T-helper 2 cell (primary cell): Measurements from ENCODE around the gene RIBC2.
"Not testable (repeated sequence)": the region's sequence is repeated elsewhere in the genome, so short reads cannot be mapped to it uniquely, and the experiment has no call there.

Source experiments
- DNase-seq, 5 experiments: peaks; one replicate each; pipeline versions ENCODE4 v3.0.0 to v3.0.0-alpha.2; 2012 to 2022

RIBC2 gene

DNA sequence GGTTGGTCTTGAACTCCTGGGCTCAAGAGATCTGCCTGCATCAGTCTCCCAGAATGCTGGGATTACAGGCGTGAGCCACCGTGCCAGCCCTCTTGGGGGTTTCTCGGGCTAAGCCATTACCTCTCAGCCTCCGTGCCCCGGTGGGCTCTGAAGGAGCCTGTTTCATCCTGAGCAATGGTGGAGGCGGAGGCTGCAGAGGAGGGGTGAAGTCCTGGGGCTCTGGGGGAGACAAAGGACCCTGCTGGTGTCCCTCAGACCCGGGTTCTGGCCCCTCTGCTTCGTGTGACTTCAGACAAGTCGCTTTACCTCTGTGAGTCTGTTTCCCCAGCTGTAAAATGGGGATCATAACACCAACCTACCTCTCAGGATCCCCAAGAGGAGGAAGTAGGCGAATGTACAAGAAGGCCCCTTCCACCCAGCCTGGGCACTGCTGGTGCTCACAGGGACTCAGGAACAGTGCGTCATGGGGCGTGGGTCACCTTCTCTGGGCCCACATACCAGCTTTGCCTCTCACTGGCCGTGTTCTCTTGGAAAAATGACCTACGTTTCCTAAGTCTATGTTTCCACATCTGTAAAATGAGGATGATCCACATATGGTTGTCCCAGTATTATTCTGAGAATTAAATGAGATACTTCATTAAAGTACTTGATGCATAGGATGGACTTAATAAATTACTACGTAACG is 36.8 kb downstream of the RIBC2 start:
- DNase-seq = no peak

DNA sequence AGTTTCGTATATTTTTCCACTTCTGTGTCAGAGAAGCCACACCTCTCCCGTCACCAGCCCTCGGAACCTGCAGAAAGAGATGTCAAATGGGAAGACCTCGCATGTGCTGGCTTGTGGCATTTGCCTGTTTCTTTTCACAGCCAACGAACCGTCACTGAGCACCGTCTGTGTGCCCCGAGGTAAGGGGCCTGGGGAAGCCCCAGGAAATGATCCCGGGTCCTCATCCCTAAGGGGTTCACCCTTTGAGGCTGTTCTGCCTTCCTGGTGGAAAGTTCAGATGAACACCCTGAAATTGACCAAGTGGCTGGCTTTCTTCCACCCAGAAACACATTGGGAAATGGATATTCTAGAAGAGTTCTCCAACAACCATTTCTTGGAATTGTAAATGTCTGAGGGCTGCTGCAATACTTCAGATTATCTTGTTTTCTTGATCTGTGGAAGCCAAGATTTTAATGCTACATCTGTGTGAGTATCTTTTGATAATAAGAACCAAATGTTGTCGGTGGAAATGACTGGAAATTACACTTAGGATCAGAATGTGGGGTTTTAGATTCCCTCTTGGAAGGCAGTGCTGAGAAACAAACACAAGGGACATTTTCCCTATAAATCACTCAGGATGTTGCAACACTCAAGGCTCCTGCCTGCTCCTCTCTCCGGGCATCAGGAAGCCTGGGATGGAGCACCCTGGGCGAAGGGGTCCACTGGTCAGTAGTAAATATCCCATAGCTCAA is 37.6 kb downstream of the RIBC2 start:
- DNase-seq = no peak

DNA sequence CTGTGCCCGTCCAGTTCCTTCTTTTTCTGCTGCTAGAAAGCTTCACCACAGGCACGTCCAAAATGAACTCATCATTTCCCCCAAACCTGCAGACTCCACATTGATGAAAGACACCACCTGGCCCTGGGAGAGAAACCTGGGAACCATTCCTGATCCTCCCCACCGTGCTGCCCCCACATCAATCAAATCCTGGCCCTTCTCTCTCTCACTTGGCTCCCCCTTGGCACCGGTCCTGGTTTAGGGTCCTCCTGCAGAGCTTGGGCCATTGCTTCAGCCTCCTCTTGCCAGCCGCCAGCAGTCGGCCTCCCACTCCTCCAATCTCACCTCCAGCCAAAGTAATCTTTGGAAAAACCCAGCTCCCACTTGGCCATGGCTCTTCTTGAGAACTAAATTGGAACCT is 38.5 kb downstream of the RIBC2 start:
- no peak for DNase-seq

DNA sequence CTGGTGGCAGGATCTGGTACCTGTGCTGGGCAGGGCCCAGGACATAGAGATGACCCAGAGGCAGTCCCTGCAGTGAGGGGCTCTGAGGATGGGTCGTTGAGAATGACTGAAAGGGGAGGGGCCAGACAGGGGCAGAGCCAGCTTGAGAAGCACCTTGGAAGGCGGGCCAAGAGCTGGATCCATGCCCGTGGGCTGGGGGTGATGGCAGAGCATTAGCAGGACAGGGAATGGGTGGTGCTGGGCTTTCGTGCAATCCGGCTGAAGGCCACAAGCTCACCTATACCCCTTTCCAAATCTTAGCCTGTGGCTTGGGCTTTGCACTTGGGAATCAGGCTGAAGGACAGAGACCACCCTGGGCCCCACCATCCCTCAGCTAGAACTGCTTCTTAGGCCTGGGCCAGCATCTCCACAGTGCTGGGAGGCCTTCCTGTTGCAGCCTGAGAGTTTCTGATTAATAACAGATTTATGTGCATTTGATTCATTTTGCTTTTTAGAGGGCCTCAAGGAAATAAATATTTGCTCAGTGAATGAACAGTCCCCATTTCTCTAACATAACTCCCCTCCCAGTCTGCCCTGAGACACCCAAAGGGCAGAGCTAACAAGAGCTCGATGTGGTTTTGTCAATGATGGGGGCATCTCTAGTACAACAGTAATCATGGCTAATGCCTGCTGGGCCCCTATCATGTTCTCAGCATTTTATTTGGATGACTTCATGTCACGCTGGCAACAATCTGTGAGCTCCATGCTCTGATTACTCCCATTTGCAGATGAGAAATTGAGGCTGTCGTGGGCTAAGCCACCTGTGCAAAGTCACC is 39.3 kb downstream of the RIBC2 start:
- no peak for DNase-seq

DNA sequence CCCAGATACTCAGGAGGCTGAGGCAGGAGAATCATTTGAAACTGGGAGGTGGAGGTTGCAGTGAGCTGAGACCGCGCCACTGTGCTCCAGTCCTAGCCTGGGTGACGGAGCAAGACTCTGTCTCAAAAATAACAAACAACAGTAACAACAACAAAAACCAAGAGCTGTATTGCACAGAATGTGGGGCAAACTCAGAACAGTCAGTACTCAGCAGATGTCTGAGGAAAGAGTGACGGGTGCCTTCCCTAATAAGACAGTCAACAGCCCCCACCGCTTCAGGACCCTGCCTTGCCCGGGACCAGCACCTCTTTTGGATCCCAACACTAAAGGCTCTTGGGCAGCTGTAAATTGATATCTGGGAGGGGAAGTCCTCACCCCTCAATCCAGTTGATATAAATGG is 40.3 kb downstream of the RIBC2 start:
- no peak for DNase-seq

DNA sequence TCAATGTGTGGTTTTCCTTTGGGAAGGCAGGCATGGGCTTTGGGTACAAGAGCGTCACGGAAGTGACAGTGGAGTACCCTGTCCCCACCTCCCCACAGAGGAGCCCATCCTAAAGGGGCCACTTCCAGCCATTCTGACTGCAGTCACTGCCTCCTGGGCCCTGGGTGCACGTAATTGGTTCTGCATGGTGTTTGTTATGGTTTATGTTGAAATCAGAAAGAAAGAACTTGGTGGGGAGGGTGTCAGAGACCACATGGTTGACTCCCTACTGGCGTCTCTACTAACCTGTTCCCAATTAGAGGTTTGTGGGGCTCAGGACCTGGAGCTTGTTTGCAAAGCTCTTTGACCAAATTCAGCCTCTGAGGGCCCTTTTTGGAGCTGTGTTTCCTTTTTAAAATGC is 40.8 kb downstream of the RIBC2 start:
- DNase-seq = no peak

DNA sequence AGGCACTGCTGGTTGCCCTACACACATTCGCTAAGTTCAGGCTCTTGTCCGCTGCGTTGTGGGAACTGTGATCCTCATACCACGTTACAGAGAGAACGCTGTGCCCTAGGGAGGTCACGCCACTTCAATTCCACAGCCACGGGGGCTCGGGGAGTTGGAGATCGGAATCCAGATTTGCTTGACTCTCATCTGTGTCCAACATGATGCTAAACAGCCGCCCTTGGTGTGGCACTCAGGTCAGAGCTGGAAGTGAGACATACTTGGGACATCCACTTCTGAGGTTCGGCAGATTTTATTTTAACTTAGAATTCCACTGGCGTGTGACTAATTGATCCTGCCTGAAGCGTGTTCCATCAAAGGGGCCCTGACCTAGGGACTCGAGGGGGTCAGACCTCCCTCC is 41.7 kb downstream of the RIBC2 start:
- DNase-seq = no peak

DNA sequence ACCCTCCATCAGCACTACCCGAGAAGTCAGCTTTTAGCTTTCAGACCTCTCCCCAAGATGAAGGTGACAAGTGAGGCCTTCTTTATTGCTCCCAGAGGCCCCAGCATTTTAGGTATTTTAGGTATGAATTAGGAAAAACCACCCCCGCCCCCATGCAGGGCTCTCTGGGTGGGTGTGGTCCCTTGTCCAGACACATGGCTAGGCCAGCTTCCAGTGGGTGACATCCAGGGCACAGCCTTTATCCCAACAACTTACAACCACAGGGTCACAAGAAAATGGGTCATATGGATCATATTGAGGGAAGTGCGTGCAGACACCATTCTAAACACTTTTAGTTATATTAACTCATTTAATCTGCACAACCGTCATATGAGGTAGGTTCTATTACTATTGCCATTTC is 42.1 kb downstream of the RIBC2 start:
- DNase-seq = no peak

DNA sequence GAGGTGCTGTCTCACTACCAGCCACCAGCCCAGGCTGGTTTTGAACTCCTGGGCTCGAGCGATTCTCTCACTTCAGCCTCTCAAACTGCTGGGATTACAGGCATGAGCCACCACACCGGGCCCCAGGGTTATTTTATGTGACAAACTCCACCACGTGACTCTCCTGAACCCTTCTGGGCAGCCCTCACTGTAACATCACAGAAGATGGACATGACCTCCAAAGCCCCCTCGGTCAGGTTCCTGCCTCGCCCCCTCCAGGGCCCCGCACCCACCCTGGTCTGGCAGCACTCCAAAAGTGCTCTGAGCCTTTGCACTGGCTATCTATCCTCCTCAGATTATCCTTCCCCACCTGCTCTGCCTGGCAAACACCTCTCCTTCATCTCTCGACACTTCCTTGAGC is 43.3 kb downstream of the RIBC2 start:
- no peak for DNase-seq

DNA sequence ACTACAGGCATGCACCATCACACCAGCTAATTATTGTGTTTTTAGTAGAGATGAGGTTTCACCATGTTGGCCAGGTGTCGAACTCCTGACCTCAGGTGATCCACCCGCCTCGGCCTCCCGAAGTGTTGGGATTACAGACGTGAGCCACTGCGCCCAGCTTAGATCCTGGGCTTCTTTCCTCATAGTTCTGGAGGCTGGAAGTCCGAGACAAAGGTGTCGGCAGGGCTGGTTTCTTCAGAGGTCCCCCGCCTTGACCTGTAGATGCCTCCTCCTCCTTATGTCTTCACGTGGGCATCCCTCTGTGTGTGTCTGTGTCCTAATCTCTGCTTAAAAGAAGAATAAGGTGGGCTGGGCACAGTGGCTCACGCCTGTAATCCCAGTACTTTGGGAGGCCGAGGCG is 45.0 kb downstream of the RIBC2 start:
- no peak for DNase-seq

DNA sequence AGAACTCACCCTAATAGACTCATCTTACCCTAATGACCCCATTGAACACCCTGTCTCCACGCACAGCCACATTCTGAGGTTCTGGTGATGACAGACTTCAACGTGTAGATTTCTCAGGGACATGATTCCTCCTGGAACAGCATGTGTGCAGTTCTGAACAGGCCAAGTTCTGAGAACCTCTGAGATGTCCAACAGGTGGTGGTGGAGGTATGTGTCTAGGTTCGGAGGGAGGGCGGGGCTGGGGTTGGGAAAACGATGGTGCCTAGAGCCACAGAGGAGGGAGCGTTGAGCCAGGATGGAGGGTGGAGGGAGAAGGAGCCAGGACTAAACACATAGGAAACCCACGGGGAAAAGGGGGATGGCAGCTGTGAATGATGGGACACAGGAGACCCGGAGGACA is 45.7 kb downstream of the RIBC2 start:
- no peak for DNase-seq

DNA sequence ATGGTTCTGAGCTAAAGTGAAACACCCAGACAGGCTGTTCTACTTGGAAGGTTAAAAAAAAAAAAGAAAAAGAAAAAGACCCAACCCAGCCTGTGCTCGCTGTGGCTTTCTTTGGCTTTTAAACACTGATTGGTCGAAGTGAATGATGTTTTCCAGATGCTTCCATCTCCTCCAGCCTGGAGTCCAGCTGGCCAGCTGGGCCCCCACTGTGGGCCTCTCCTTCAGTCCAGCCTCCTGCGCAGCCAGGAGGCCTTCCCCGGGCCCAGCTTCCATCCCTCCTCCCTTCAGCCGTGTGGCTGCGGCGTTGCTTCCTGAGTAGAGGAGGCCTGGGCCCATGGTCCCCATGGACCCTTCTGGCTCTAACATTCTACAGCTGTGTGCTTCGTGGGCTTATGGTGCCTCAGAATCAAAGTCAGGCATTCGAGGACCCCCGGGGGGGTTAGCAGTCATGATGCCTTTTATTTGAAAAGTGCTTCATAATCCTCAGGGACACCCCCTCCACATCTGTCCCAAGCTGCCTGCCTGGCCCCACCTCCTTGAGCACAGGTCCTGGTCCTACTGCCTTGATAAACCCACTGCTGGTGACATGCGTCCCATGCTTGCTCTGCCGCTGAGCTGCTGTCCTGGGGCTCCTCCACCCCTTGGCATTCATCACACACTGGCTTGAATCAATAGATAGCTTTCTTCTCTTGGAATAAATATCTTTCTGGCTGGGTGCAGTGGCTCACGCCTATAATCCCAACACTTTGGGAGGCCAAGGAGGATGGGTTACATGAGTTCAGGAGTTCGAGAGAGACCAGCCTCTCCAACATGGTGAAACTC is 47.0 kb downstream of the RIBC2 start:
- no peak for DNase-seq

DNA sequence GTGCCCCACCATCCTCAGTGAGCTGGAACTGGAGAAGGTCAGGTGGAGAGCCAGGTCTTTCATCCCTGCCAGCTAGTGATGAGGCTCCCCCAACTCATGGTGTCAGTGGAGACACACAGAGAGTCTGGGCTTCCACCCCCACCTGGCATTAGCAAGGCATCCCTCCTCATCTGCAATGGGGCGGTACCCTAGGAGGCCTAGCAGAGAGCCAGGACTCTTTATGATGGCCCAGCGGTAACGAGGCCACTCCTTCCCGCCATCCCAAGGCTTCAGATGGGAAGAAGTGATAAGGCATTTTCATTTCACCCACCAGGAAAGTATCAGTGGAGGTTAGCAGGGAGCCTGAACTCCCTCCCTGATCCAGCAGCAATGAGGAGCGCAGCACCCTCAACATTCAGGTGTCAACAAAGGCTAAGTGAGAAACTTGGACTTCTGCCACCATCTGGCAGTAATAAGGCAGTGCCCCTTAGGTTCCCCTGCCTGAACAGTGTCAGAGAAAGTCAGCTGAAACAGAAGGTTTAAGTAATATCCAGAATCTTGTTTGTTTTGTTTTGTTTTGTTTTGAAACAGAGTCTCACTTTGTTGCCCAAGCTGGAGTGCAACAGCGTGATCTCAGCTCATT is 48.7 kb downstream of the RIBC2 start:
- DNase-seq = peak in 1 of 5 experiments; percentile 22

DNA sequence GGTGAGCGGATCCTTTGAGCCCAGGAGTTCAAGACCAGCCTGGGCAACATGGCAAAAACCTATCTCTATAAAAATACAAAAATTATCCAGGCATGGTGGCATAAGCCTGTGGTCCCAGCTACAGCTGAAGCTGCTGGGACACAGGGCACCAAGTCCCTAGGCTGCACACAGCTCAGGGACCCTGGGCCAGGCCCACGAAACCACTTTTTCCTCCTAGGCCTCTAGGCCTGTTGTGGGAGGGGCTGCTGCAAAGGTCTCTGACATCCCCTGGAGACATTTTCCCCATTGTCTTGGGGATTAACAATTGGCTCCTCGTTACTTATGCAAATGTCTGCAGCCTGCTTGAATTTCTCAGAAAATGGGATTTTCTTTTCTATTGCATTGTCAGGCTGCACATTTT is 50.2 kb downstream of the RIBC2 start:
- DNase-seq = not testable (repeated sequence)

DNA sequence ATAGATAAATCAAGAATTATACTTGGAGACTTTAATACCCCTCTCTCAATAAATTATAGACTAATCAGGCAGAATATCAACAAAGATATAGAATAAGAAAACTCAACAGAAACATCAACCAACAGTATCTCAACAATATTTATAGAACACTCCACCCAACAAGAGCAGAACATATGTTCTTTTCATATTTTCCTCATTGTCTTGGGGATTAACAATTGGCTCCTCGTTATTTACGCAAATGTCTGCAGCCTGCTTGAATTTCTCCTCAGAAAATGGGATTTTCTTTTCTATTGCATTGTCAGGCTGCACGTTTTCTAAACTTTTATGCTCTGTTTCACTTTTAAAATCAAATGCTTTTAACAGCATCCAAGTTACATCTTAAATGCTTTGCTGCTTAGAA is 52.1 kb downstream of the RIBC2 start:
- no peak for DNase-seq

DNA sequence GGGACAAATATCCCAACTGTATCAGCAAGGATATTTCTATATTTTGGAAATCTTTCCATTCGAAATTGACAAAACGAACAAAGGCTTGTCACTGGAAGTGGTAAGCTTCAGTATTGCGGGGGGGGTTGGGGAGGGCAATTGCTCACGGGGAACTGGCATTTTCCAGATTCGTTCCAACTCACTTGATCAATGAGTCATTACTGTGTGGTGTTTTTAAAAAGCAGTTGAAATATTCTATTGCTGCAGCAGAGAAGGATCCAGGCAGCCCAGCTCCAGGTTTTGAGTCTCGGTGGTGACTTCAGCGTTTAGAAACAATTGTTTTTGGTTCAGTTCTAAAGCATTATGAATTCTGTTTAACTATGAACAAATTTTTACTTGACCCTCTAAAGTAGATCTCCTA is 55.4 kb downstream of the RIBC2 start:
- DNase-seq = no peak

DNA sequence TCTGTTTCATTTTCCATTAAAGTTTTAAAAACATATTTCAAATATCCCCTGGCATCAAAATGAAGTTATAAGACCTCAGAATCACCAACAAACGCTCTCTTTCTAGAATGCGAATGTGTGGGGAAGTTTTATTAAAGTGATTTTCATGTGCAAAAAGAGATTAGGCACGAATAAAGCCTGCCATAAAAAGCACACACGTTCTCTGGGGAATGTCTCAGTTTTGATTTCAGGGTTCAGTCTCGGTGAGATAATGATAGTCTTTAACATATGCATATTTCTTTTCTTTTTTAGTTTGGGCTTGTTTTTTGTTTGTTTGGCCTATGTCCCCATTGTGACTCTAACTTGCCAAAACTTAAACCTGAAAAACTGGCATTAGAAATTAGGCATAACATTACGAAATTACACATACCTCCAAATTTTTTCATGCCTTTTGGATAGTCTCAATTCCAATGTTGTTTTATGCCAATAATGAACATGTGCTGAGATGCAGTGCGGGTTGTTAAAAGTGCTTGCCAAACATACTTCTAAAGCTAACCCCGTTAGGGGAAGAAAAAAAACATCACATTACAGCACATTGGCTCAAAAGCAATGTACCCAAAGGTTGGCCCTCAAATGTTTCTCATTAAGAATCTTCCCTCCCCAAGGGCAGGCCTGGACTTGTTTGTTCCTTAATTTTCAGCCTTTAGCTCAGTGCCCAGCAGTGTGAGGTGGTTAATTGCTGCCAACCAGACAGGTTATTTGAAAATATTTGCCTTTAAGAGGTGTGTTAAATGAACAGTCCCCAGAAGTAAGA is 56.0 kb downstream of the RIBC2 start:
- DNase-seq = no peak

DNA sequence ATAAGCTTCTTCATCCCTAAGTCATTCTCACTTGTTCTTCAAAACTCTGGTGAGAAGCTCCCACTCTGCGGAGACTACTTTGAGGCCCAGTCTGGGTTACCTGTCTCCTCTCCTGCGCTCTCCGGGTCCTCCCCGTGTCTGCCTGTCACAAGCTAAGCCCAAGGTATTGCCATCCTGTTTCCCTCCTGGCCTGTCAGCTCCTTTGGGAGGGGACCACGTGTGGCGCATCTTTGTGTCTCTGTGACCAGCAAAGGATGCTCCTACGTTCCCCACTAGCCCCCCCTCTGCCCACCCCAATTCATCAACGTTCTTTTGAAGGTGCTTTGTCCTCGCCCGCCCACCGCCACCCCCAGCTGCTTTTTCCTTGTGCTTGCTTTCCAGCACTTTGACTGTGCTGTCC is 57.4 kb downstream of the RIBC2 start:
- no peak for DNase-seq

DNA sequence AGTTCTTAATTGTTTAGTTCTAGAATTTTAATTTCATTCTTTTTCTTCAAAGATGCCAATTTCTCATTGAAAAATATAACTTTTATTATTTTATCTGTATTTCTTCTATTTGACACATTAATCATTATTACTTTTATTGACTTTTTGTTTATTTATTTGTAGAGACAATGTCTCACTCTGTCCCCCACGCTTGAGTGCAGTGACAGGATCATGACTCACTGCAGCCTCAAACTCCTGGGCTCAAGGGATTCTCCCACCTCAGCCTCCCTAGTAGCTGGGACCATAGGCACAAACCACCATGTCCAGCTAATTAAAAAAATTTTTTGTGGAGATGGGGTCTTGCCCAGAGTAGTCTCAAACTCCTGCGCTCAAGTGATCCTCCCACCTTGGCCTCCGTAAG is 58.9 kb downstream of the RIBC2 start:
- no peak for DNase-seq

DNA sequence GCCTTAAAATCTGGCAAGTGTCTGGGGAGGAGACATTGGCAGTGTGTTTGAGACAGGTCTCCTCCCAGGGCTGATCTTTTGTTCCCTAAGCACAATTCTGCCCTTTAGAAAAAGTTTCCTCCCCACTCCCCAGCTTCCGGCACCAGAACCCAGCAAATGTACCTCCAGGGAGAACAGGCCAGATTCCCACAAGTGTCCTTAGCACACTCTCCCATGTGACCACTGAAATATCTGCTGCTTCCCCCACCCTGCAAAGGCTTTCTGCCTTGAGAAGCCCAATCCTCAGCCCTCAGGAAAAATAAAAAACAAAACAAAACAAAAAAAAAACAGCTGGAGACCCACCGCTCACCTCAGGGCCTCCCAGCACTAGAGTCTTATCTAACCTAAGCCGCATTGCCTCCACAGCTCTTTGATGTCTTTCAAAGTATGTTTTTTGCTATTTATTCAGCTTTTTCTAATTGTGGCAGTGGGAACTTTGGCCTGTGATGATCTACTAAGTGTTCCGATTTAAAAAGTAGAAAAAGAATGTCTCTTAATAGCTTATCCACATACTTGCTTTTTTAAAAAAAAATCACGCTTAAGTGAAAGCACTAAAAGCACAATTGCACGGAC is 60.2 kb downstream of the RIBC2 start:
- DNase-seq = no peak

DNA sequence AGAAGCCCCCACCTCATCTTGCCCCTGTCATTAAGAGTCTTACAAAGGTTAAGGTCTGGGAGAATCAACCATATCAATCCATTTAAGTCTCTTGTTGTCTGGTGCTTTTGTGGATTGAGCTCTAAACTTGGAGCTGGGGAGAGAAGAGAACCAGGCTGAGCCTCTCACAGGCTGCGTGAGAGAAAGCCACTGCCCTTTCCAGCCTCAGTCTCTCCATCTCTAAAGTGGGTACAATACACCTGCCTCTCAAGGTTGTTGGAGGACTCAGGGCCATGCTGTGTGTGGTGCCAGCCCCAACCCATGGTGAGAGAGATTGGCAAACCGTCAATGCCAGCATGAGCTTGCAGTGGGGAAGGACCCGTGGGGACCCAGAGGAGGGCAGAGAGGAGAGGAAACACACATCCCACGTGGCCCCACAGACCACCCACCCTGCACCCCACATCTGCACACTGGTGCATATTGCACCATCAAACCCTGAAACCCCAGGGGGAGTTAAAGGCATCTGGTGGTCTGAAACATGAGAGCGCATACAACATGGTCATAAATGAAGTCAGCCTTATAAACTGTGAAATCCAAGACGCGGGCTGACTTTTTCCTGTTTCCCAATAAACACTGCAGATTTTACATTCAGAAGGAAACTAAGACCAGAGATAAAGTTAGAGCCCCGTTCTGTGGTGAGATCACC is 61.7 kb downstream of the RIBC2 start:
- DNase-seq = no peak
